ENCODE results near the gene SRC. TPM values are rescaled to one million over a fixed set of nuclear protein-coding genes. Genes with fewer than 3 reads are reported as not detected.

The SRC gene
- total RNA-seq, 2 donors from 2014 or later, result 61.2 to 149 TPM

GRCh38 chr20:37353285-37353849, 7.4 kb downstream of the SRC start:
- Histone ChIP-seq H3K36me3 (no peaks in the 10 kb centered on the region), H3K27me3 (replicated peaks; ENCODE audit: insufficient read depth) (no peaks in the 10 kb centered on the region), H3K9me3 (no peaks in the 10 kb centered on the region), H3K27ac (no peak overlapping the region), H3K4me1 (replicated peaks) (peaks cover 19% of the 10 kb centered on the region), H3K4me3 (no peak overlapping the region)
- DNase-seq (ENCODE audit: low spot score), result no peak
- 94% methylated on average over 13 of the region's 13 CpGs for WGBS
- intact Hi-C loops (cut with DNase I), result no loop called here
- TF ChIP-seq CTCF (IDR thresholded peaks at IDR 0.05) (no peak), POLR2A (IDR thresholded peaks at IDR 0.05) (no peak), POLR2AphosphoS5 (IDR thresholded peaks at IDR 0.05) (no peak)

GRCh38 chr20:37354210-37355195, 8.6 kb downstream of the SRC start:
- 84% methylated on average over 18 of the region's 18 CpGs for WGBS
- Histone ChIP-seq H3K27ac (no peak overlapping the region), H3K4me3 (no peak overlapping the region), H3K4me1 (replicated peaks) (peaks cover 30% of the 10 kb centered on the region), H3K27me3 (replicated peaks; ENCODE audit: insufficient read depth) (no peaks in the 10 kb centered on the region), H3K9me3 (no peaks in the 10 kb centered on the region), H3K36me3 (no peaks in the 10 kb centered on the region)
- no peak for DNase-seq (ENCODE audit: low spot score)
- no peak for TF ChIP-seq CTCF (IDR thresholded peaks at IDR 0.05)
- no peak for TF ChIP-seq POLR2A (IDR thresholded peaks at IDR 0.05)
- TF ChIP-seq POLR2AphosphoS5 (IDR thresholded peaks at IDR 0.05), result no peak
- intact Hi-C loops (cut with DNase I), result no loop called here

GRCh38 chr20:37355252-37356180, 9.6 kb downstream of the SRC start:
- H3K4me1 ChIP-seq (replicated peaks), result peaks cover 30% of the 10 kb centered on the region
- WGBS, result 77% methylated on average over 13 of the region's 15 CpGs
- H3K27me3 ChIP-seq (replicated peaks; ENCODE audit: insufficient read depth), result no peaks in the 10 kb centered on the region
- peak overlapping the region in 1 of 2 donors; percentile 55 for H3K27ac ChIP-seq
- H3K36me3 ChIP-seq, result no peaks in the 10 kb centered on the region
- H3K4me3 ChIP-seq, result no peak overlapping the region
- no peaks in the 10 kb centered on the region for H3K9me3 ChIP-seq
- no peak for TF ChIP-seq CTCF (IDR thresholded peaks at IDR 0.05)
- TF ChIP-seq POLR2AphosphoS5 (IDR thresholded peaks at IDR 0.05), result no peak
- TF ChIP-seq POLR2A (IDR thresholded peaks at IDR 0.05), result no peak
- intact Hi-C loops (cut with DNase I), result no loop called here
- DNase-seq (ENCODE audit: low spot score), result no peak

GRCh38 chr20:37356387-37356786, 10.4 kb downstream of the SRC start:
- H3K27ac ChIP-seq, result peak overlapping the region; percentile 55 to 62
- no peaks in the 10 kb centered on the region for H3K9me3 ChIP-seq
- intact Hi-C loops (cut with DNase I), result no loop called here
- TF ChIP-seq POLR2A (IDR thresholded peaks at IDR 0.05), result no peak
- TF ChIP-seq POLR2AphosphoS5 (IDR thresholded peaks at IDR 0.05), result no peak
- H3K36me3 ChIP-seq, result no peaks in the 10 kb centered on the region
- WGBS, result 32% methylated on average over 8 of the region's 8 CpGs
- H3K4me3 ChIP-seq, result no peak overlapping the region
- DNase-seq (ENCODE audit: low spot score), result peak; percentile 54
- peaks cover 30% of the 10 kb centered on the region for H3K4me1 ChIP-seq (replicated peaks)
- no peaks in the 10 kb centered on the region for H3K27me3 ChIP-seq (replicated peaks; ENCODE audit: insufficient read depth)

GRCh38 chr20:37356961-37357371, 11.0 kb downstream of the SRC start:
- TF ChIP-seq POLR2AphosphoS5 (IDR thresholded peaks at IDR 0.05) (no peak), POLR2A (IDR thresholded peaks at IDR 0.05) (no peak), CTCF (IDR thresholded peaks at IDR 0.05) (no peak)
- H3K9me3 ChIP-seq, result no peaks in the 10 kb centered on the region
- H3K36me3 ChIP-seq, result no peaks in the 10 kb centered on the region
- no peaks in the 10 kb centered on the region for H3K27me3 ChIP-seq (replicated peaks; ENCODE audit: insufficient read depth)
- peak overlapping the region; percentile 55 to 62 for H3K27ac ChIP-seq
- intact Hi-C loops (cut with DNase I), result no loop called here
- H3K4me3 ChIP-seq, result no peak overlapping the region
- WGBS, result 55% methylated on average over 11 of the region's 11 CpGs
- DNase-seq (ENCODE audit: low spot score), result no peak
- H3K4me1 ChIP-seq (replicated peaks), result peaks cover 30% of the 10 kb centered on the region

Data from prostate gland (tissue), 2 donors.